ENCODE data around the gene RNF125.
A peak's percentile ranks its signal among the peaks of the same experiment; 100 is the strongest.
"Not testable (repeated sequence)": the region's sequence is repeated elsewhere in the genome, so short reads cannot be mapped to it uniquely, and the experiment has no call there.

Gene RNF125

GRCh38 chr18:32018331-32019250, at the start of gene RNF125:
TSS of gene RNF125 (plus strand) at chr18:32018825. CDS start at chr18:32018864, 39 bp downstream.
- peak; percentile 7 for DNase-seq

- no peak for DNase-seq
These were observed 48.0 kb upstream of the RNF125 start for GRCh38 chr18:31970617-31971016.

- no peak for DNase-seq
These were observed 44.6 kb upstream of the RNF125 start for GRCh38 chr18:31973929-31974546.

- DNase-seq: no peak
These were observed 42.4 kb upstream of the RNF125 start for GRCh38 chr18:31976242-31976641.

GRCh38 chr18:31977270-31977872, 41.3 kb upstream of the RNF125 start:
- DNase-seq: peak; percentile 25

GRCh38 chr18:31978616-31979015, 40.0 kb upstream of the RNF125 start:
- DNase-seq: no peak

GRCh38 chr18:31979714-31980113, 38.9 kb upstream of the RNF125 start:
- DNase-seq: no peak

GRCh38 chr18:31980863-31981262, 37.8 kb upstream of the RNF125 start:
- no peak for DNase-seq

- no peak for DNase-seq
These were observed 35.6 kb upstream of the RNF125 start for GRCh38 chr18:31983020-31983419.

GRCh38 chr18:31983976-31984375, 34.6 kb upstream of the RNF125 start:
- no peak for DNase-seq

- no peak for DNase-seq
These were observed 27.8 kb upstream of the RNF125 start for GRCh38 chr18:31990823-31991222.

GRCh38 chr18:31996007-31996406, 22.6 kb upstream of the RNF125 start:
- DNase-seq: no peak

GRCh38 chr18:31998880-31999412, 19.7 kb upstream of the RNF125 start:
- no peak for DNase-seq

- DNase-seq: not testable (repeated sequence)
These were observed 17.5 kb upstream of the RNF125 start for GRCh38 chr18:32001141-32001540.

GRCh38 chr18:32003822-32004221, 14.8 kb upstream of the RNF125 start:
- DNase-seq: not testable (repeated sequence)

GRCh38 chr18:32010124-32010721, 8.4 kb upstream of the RNF125 start:
- no peak for DNase-seq

GRCh38 chr18:32011193-32011592, 7.4 kb upstream of the RNF125 start:
- DNase-seq: no peak

GRCh38 chr18:32019251-32019948, 775 bp downstream of the RNF125 start:
- no peak for DNase-seq

GRCh38 chr18:32019949-32020625, 1.5 kb downstream of the RNF125 start:
- DNase-seq: not testable (repeated sequence)

GRCh38 chr18:32021756-32022564, 3.3 kb downstream of the RNF125 start:
- DNase-seq: no peak

- DNase-seq: no peak
These were observed 7.1 kb downstream of the RNF125 start for GRCh38 chr18:32025744-32026143.

All from NCI-H1694 (cell line).